Stimulated activated CD8-positive, alpha-beta memory T cell treated with anti-CD3 and anti-CD28 coated beads, Interleukin-15, amount 100 ng/mL, for 48 hours (primary cell): ENCODE results near the gene NCKAP1.
"Not testable (repeated sequence)": the region's sequence is repeated elsewhere in the genome, so short reads cannot be mapped to it uniquely, and the experiment has no call there.

Source experiments
- DNase-seq, 2 donors: peaks; one replicate each; pipeline ENCODE4 v3.0.0-alpha.2; 2020; ENCODE audit warnings: low read depth in 2 of 2

The NCKAP1 gene

GRCh38 chr2:183035954-183036669, 2.1 kb downstream of the NCKAP1 start:
- DNase-seq: no peak

DNA sequence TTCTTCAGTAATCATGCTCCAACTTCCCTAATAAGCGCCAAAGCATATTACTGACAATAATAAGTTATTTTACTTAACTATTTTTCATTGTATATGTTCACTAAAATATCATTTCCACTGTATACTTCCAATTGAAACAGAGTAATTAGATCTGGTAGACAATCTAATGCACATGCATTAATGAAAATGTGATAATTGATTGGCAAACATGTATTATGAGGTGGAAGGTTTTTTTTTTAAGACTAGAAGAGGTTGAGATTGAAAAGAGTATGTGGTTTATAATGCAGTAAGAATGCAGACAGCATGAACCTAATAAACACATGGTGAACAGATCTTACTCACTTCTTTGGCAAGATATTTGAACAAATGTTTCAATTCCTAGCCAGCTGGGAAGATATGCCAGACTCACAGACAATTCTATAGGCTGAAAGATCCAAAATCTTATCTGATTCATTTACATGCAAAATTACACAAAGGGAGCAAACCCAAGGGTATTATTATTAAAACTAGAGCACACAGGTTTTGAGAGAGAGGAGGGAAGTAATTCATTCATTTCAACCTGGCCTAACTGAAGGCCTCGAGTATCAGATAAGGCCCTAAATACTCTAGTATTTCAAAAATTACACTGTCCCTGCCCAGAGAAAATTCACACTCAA, 2.8 kb downstream of the NCKAP1 start:
- DNase-seq: no peak

DNA sequence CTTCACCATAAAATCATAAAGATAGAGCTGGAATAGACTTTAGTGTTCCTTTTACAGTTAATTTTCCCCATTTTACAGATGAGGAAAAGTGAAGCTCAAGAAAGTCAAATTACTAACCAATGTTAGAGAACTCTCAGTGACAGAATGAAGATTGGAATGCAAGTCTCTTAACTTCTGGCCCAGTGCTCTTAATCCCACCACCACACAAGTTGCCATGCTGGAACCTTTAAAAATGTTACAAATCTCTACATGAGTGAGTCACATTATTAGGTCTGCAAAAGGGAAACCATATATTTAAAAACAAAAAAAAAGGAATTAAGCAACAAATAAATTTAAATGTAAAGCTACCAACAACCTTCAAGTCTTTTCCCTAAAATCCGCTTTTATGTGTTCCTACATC, 3.5 kb downstream of the NCKAP1 start:
- DNase-seq: no peak

- DNase-seq: no peak
These were observed 4.3 kb downstream of the NCKAP1 start for GRCh38 chr2:183033951-183034350.

GRCh38 chr2:183031911-183032794, 6.1 kb downstream of the NCKAP1 start:
- no peak for DNase-seq

- DNase-seq: no peak
These were observed 9.0 kb downstream of the NCKAP1 start for GRCh38 chr2:183029219-183029618.

- no peak for DNase-seq
These were observed 10.1 kb downstream of the NCKAP1 start for GRCh38 chr2:183028108-183028507.

- DNase-seq: no peak
These were observed 10.8 kb downstream of the NCKAP1 start for GRCh38 chr2:183027443-183027842.

DNA sequence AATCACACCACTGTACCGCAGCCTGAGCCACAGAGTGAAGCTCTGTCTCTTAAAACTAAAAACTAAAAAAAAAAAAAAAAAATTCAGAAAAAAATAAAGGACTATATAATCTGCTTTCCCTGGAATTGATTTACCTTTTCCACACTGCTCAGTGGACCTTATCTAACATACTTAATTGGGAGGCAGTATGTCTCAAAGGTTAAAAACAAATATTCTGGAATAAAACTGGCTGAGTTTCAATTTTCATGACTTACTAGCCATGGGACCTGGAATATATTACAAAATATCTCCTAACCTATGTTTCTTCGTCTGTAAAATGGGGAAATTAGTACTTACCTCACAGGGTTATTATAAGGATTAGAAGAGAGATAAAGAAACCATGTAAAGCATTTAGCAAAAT, 11.8 kb downstream of the NCKAP1 start:
- DNase-seq: no peak

DNA sequence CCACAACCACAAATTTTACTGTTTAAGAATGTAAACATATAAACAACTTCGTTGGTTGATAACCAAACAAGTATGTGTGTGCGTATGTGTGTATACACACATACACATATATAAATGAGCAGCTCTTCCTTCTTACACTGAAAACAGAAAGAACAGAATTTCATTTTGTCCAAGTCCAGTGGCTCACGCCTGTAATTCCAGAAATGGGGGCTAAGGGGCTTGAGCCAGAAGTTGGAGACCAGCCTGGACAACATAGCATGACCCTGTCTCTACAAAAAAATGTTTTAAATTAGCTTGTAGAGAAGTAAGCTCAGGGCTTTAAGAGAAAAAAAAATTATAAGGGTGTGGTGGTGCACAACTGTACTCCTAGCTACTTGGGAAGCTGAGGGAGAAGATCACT, 12.3 kb downstream of the NCKAP1 start:
- DNase-seq: no peak

GRCh38 chr2:183024339-183025095, 13.7 kb downstream of the NCKAP1 start:
- DNase-seq: no peak

- no peak for DNase-seq
These were observed 15.5 kb downstream of the NCKAP1 start for GRCh38 chr2:183022711-183023110.

GRCh38 chr2:183021613-183022012, 16.6 kb downstream of the NCKAP1 start:
- no peak for DNase-seq

DNA sequence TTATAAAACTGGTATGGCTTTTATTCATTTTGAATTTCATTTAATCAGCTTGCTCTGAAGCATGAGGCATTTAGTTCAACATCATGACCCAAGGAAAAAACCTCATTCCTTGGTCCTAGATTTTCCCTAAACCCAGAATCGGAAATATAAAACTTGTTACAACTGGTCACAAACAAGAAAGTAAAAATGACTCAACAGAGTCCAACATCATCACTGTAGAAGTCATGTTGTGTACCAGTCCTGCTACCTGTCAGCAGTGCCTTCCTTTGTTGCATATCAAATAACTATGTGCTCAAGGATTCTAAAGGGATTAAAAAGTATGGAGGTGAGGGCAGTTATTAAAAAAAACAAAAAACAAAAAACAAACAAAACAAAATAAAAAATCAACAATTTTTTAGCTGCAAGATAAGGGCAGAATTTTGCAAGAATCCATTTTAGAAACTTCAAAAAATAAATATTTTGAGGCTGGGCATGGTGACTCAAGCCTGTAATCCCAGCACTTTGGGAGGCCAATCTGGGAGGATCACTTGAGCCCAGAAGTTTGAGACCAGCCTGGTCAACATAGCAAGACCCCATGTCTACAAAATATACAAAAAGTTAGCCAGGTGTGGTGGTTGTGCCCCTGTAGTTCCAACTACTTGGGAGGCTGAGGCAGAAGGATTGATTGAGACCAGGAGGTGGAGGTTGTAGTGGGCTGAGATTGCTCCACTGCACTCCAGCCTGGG, 18.4 kb downstream of the NCKAP1 start:
- no peak for DNase-seq

DNA sequence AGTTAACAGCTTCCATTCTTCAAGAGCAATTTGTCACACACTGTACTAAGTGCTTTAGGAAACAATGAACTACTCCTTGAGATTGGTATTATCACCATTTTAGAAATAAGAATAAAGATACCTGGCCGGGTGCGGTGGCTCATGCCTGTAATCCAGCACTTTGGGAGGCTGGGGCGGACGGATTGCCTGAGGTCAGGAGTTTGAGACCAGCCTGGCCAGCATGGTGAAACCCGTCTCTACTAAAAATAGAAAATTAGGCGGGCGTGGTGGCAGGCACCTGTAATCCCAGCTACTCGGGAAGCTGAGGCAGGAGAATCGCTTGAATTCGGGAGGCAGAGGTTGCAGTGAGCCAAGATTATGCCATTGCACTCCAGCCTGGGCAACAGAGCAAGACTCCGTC, 20.4 kb downstream of the NCKAP1 start:
- DNase-seq: not testable (repeated sequence)

DNA sequence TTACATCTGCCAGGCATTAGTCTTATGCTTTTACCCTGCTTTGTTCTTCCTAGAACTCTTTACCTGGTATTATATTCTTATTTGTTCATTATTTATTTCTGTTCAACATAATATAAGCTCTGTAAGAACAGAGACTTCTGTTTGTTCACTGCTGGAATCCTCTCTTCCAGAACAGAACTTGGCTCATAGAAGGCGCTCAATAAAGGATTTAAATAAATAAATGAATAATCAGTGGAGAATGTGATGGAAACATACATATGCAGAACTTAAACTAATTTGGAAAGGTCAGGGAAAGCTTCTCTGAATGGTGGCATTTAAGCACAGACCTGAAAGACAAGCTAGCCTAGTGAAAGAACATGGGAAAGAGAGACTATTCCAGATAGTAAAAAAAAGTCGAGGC, 24.3 kb downstream of the NCKAP1 start:
- DNase-seq: no peak

GRCh38 chr2:183011743-183012142, 26.5 kb downstream of the NCKAP1 start:
- DNase-seq: no peak

DNA sequence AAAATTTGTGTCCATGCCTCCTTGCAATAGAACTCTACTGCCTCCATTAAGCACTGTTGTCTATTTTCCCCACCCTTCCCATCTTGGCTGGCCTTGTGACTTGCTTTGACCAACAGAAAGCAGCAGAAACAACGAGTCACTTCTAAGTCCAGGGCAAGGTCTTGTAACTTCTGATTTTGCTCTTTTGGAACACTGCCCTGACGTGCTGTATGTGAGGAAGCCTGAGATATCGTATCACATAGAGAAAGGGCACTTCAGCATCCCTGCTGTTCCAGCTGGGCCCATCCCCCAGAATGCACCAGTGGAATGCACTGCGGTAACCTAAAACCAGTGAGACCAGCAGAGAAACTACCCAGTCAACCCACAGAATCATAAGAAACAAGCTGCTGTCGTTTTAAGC, 28.1 kb downstream of the NCKAP1 start:
- DNase-seq: no peak

- no peak for DNase-seq
These were observed 28.9 kb downstream of the NCKAP1 start for GRCh38 chr2:183009249-183009899.

DNA sequence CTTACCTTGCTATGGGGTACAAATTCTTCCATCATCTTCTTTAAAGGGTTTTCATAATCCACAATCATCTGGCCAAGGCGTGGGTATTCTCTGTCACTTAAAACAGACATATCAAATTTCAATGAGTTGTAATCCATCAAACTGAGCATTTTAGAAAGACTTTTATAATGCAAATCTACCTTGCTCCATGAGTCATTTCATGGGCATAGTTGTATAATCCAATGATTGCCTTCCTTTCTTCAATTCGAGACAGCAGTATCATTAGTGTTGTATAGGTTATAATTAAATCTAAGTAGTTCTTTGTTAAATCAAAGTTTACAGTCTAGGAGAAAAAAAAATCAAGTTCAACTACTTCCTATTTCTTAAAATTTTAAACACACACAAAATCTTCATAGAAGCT, 36.3 kb downstream of the NCKAP1 start:
- DNase-seq: no peak

GRCh38 chr2:183000846-183001245, 37.4 kb downstream of the NCKAP1 start:
- no peak for DNase-seq
